Left cardiac atrium (tissue), 4 donors: ENCODE results near the gene GABPB2. TPM values are rescaled to one million over a fixed set of nuclear protein-coding genes. Genes with fewer than 3 reads are reported as not detected.

Experiments
- ATAC-seq, 2 donors: fragments of 200-7000 bp; cut with Tn5 transposase; one replicate each; pipeline ENCODE4 v1.9.1; 2020; ENCODE audit warnings: mild to moderate bottlenecking in 2 of 2, moderate library complexity in 2 of 2
- DNase-seq: peaks from one replicate; pipeline ENCODE4 v3.0.0-alpha.2; 2020
- intact Hi-C, 2 donors: fragments of 100-400 bp; cut with DNase I; formaldehyde crosslinking; loops; one replicate each; pipeline versions ENCODE4 v1.14.1 to v1.15.1; 2022 to 2023
- total RNA-seq, 2 donors: library from RNA; stranded (reverse); fragmentation: NEBNext Ultra II Directional; extraction: Animal tissue kit (Norgen Biotek cat#: 25700); gene quantifications; one replicate each; pipeline ENCODE4 v1.2.1, GENCODE V29; 2021
- donor health status: DM: no; HTN: yes; CAD: no.
- donor health status: DM: no; HTN: yes; CAD: no; lungs with severe emphysema.
- donor health status: DM: yes; HTN: yes; CAD: no.
- donor health status: Dilated cardiomyopathy.

GABPB2 gene
- total RNA-seq, 2 donors from 2014 or later = 13.4 to 15.6 TPM

GRCh38 chr1:151146412-151147131 is 76.0 kb downstream of the GABPB2 start, which contains the start of gene SEMA6C:
TSS of gene SEMA6C (minus strand) at chr1:151146631. CDS start at chr1:151142621, 4,010 bp downstream.
- intact Hi-C loops = no loop called here
- ATAC-seq = peak; percentile 95 to 97
- peak; percentile 96 for DNase-seq

GRCh38 chr1:151147132-151147503 is 76.6 kb downstream of the GABPB2 start:
- no peak for DNase-seq
- intact Hi-C loops = no loop called here
- ATAC-seq = peak in 1 of 2 donors; percentile 0

GRCh38 chr1:151147665-151148064 is 77.1 kb downstream of the GABPB2 start:
- ATAC-seq (no peak), DNase-seq (no peak)
- intact Hi-C loops = no loop called here

- DNase-seq = peak; percentile 64
- intact Hi-C loops = loop anchor here (2.0 to 5.0 kb wide), 3 partner anchors 56 to 129 kb away; no protein-coding TSS in a partner anchor
- ATAC-seq = peak; percentile 58 to 74
Observed at GRCh38 chr1:151156515-151156819, 85.9 kb downstream of the GABPB2 start, which contains the start of gene TNFAIP8L2. TSS of gene TNFAIP8L2 (plus strand) at chr1:151156649. CDS start at chr1:151158698, 2,049 bp downstream.

GRCh38 chr1:151157067-151157531 is 86.5 kb downstream of the GABPB2 start:
- ATAC-seq (peak; percentile 32 to 48), DNase-seq (no peak)
- intact Hi-C loops = loop anchor here (2.0 to 5.0 kb wide), 3 partner anchors 56 to 130 kb away; no protein-coding TSS in a partner anchor

- ATAC-seq (no peak), DNase-seq (no peak)
- intact Hi-C loops = loop anchor here (5.0 kb wide), 2 partner anchors 61 to 131 kb away; no protein-coding TSS in a partner anchor
Observed at GRCh38 chr1:151158326-151158725, 87.8 kb downstream of the GABPB2 start.

GRCh38 chr1:151158751-151159251 is 88.2 kb downstream of the GABPB2 start:
- intact Hi-C loops = loop anchor here (5.0 kb wide), 2 partner anchors 62 to 132 kb away; no protein-coding TSS in a partner anchor
- DNase-seq (no peak), ATAC-seq (peak in 1 of 2 donors; percentile 3)

GRCh38 chr1:151159373-151159772 is 88.8 kb downstream of the GABPB2 start:
- intact Hi-C loops = loop anchor here (5.0 kb wide), 2 partner anchors 62 to 132 kb away; no protein-coding TSS in a partner anchor
- DNase-seq (no peak), ATAC-seq (peak in 1 of 2 donors; percentile 3)

GRCh38 chr1:151164732-151165280 is 94.2 kb downstream of the GABPB2 start:
- ATAC-seq (peak; percentile 4 to 43), DNase-seq (no peak)
- intact Hi-C loops = no loop called here

GRCh38 chr1:151165281-151165737 is 94.7 kb downstream of the GABPB2 start:
- intact Hi-C loops = no loop called here
- DNase-seq (peak; percentile 48), ATAC-seq (peak; percentile 65 to 69)

- DNase-seq = peak; percentile 97
- ATAC-seq = peak; percentile 96
- intact Hi-C loops = no loop called here
Observed at GRCh38 chr1:151165738-151166504, 95.4 kb downstream of the GABPB2 start, which contains the start of the genes LYSMD1 and SCNM1. TSS of gene LYSMD1 (minus strand) at chr1:151165902. CDS start at chr1:151165258, 644 bp downstream. TSS of gene SCNM1 (plus strand) at chr1:151166144. CDS start at chr1:151166153, 9 bp downstream.

GRCh38 chr1:151166505-151166956 is 96.0 kb downstream of the GABPB2 start:
- DNase-seq (no peak), ATAC-seq (peak; percentile 2 to 8)
- intact Hi-C loops = no loop called here

GRCh38 chr1:151167116-151167515 is 96.6 kb downstream of the GABPB2 start:
- ATAC-seq (no peak), DNase-seq (no peak)
- intact Hi-C loops = no loop called here

GRCh38 chr1:151171190-151171589 is 100.6 kb downstream of the GABPB2 start:
- DNase-seq (no peak), ATAC-seq (no peak)
- intact Hi-C loops = no loop called here

Other genes with a start within 250 kb of the GABPB2 start
- gene ARNT, start 194.2 kb upstream of the GABPB2 start, total RNA-seq = 10 to 100 TPM; 31.9 to 32.5 TPM
- not detected for gene CTXND2, start 183.6 kb upstream of the GABPB2 start, total RNA-seq
- gene SETDB1, start 144.4 kb upstream of the GABPB2 start, total RNA-seq = 10 to 100 TPM; 16.3 to 19.9 TPM
- 100 to 1,000 TPM in 1 of 2 donors, 10 to 100 TPM in 1; 72.0 to 105 TPM for gene CERS2, start 95.9 kb upstream of the GABPB2 start, total RNA-seq
- gene ANXA9, start 88.5 kb upstream of the GABPB2 start, total RNA-seq = under 1 TPM; 0.15 to 0.44 TPM
- gene MINDY1, start 63.9 kb upstream of the GABPB2 start, total RNA-seq = 10 to 100 TPM; 32.2 to 36.2 TPM
- gene PRUNE1, start 62.3 kb upstream of the GABPB2 start, total RNA-seq = 10 to 100 TPM; 33.1 to 36.6 TPM
- gene BNIPL, start 34.2 kb upstream of the GABPB2 start, total RNA-seq = under 1 TPM; 0.15 to 0.16 TPM
- gene C1orf56, start 23.0 kb upstream of the GABPB2 start, total RNA-seq = 1 to 10 TPM; 4.8 to 6.5 TPM
- 10 to 100 TPM; 36.5 to 55.3 TPM for gene CDC42SE1, start 11.1 kb upstream of the GABPB2 start, total RNA-seq
- 1 to 10 TPM; 2.0 to 2.7 TPM for gene MLLT11, start 10.4 kb upstream of the GABPB2 start, total RNA-seq
- 10 to 100 TPM; 23.6 to 37.0 TPM for gene SEMA6C, start 75.9 kb downstream of the GABPB2 start, total RNA-seq
- 1 to 10 TPM; 2.1 to 5.3 TPM for gene TNFAIP8L2, start 85.9 kb downstream of the GABPB2 start, total RNA-seq
- 10 to 100 TPM in 1 of 2 donors, 1 to 10 TPM in 1; 9.7 to 10.3 TPM for gene LYSMD1, start 95.1 kb downstream of the GABPB2 start, total RNA-seq
- gene SCNM1, start 95.4 kb downstream of the GABPB2 start, total RNA-seq = 10 to 100 TPM; 19.4 to 20.9 TPM
- gene TMOD4, start 105.2 kb downstream of the GABPB2 start, total RNA-seq = not detected
- 10 to 100 TPM; 38.3 to 48.4 TPM for gene VPS72, start 119.4 kb downstream of the GABPB2 start, total RNA-seq
- gene PIP5K1A, start 127.8 kb downstream of the GABPB2 start, total RNA-seq = 10 to 100 TPM; 34.7 to 46.9 TPM
- 100 to 1,000 TPM; 134 to 136 TPM for gene PSMD4, start 184.0 kb downstream of the GABPB2 start, total RNA-seq
- 10 to 100 TPM; 12.8 to 15.6 TPM for gene ZNF687, start 211.5 kb downstream of the GABPB2 start, total RNA-seq